Measurements from ENCODE around the gene ERG.

Gene ERG

DNA sequence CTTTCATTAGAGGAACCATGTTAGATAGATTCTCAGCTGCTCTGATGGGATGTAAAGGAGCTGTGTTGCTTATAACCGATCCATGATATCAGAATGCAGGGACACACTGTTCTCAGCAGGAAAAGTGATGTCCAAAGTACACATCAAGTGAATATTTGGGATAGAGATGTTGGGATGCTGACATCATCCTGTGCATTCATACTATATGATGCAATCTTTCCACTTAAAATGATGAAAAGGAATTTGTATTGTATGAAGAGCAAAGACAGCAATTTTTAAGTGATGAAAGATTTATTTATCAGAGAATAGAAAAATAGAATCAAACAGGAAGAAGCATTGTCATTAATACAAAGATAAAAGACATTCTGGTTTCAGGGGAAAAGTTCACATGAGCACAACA, 110.1 kb downstream of the ERG start:
- Histone ChIP-seq H3K36me3 (ENCODE audit: control insufficient read depth, insufficient read depth, low read length) (no peaks in the 10 kb centered on the region), H3K4me3 (replicated peaks; ENCODE audit: low read depth, low read length) (no peak overlapping the region), H3K27me3 (replicated peaks; ENCODE audit: control insufficient read depth, insufficient read depth, low read length) (no peaks in the 10 kb centered on the region; the same call in 1 of the 2 replicates)
- no peak for DNase-seq (ENCODE audit: extremely low read depth, insufficient read length)
- TF ChIP-seq CTCF (IDR thresholded peaks at IDR 0.05; ENCODE audit: insufficient read depth, low read length, poor library complexity, severe bottlenecking) = no peak

- no peak for DNase-seq (ENCODE audit: extremely low read depth, insufficient read length)
- no peaks in the 10 kb centered on the region for H3K36me3 ChIP-seq (ENCODE audit: control insufficient read depth, insufficient read depth, low read length)
- no peak overlapping the region for H3K4me3 ChIP-seq (replicated peaks; ENCODE audit: low read depth, low read length)
Measured at GRCh38 chr21:38386967-38387366, 111.3 kb downstream of the ERG start.

GRCh38 chr21:38385427-38386175, 112.7 kb downstream of the ERG start:
- H3K36me3 ChIP-seq (ENCODE audit: control insufficient read depth, insufficient read depth, low read length) = no peaks in the 10 kb centered on the region

More at GRCh38 chr21:38386967-38387366, 111.3 kb downstream of the ERG start:
- no peak for TF ChIP-seq CTCF (IDR thresholded peaks at IDR 0.05; ENCODE audit: insufficient read depth, low read length, poor library complexity, severe bottlenecking)
- no peaks in the 10 kb centered on the region; the same call in 1 of the 2 replicates for H3K27me3 ChIP-seq (replicated peaks; ENCODE audit: control insufficient read depth, insufficient read depth, low read length)

GRCh38 chr21:38384675-38385426, 113.4 kb downstream of the ERG start:
- no peaks in the 10 kb centered on the region; the same call in 1 of the 2 replicates for H3K27me3 ChIP-seq (replicated peaks; ENCODE audit: control insufficient read depth, insufficient read depth, low read length)
- no peak for DNase-seq (ENCODE audit: extremely low read depth, insufficient read length)
- no peak overlapping the region for H3K4me3 ChIP-seq (replicated peaks; ENCODE audit: low read depth, low read length)
- H3K36me3 ChIP-seq (ENCODE audit: control insufficient read depth, insufficient read depth, low read length) = no peaks in the 10 kb centered on the region
- no peak for TF ChIP-seq CTCF (IDR thresholded peaks at IDR 0.05; ENCODE audit: insufficient read depth, low read length, poor library complexity, severe bottlenecking)

More at GRCh38 chr21:38385427-38386175, 112.7 kb downstream of the ERG start:
- Histone ChIP-seq H3K4me3 (replicated peaks; ENCODE audit: low read depth, low read length) (no peak overlapping the region), H3K27me3 (replicated peaks; ENCODE audit: control insufficient read depth, insufficient read depth, low read length) (no peaks in the 10 kb centered on the region; the same call in 1 of the 2 replicates)
- TF ChIP-seq CTCF (IDR thresholded peaks at IDR 0.05; ENCODE audit: insufficient read depth, low read length, poor library complexity, severe bottlenecking) = no peak
- DNase-seq (ENCODE audit: extremely low read depth, insufficient read length) = no peak

DNA sequence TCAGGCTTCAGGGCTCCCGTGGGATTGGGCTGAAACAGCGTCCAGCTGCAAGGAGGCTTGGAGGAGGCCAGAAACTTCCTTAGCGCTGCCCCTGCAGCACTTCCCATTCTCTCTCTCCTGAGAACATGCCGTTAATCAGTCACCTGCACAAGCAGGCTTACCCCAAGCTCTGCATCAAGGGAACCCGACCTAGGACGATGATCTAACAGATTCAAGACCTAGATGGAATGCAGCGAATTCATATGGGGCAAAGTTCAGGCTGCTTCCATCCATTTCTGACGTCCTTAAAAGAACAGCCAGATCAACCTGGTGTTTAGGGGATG, 114.1 kb downstream of the ERG start:
- DNase-seq (ENCODE audit: extremely low read depth, insufficient read length) = no peak
- Histone ChIP-seq H3K27me3 (replicated peaks; ENCODE audit: control insufficient read depth, insufficient read depth, low read length) (no peaks in the 10 kb centered on the region; the same call in 1 of the 2 replicates), H3K36me3 (ENCODE audit: control insufficient read depth, insufficient read depth, low read length) (no peaks in the 10 kb centered on the region), H3K4me3 (replicated peaks; ENCODE audit: low read depth, low read length) (no peak overlapping the region)
- no peak for TF ChIP-seq CTCF (IDR thresholded peaks at IDR 0.05; ENCODE audit: insufficient read depth, low read length, poor library complexity, severe bottlenecking)

Data from GM06990 (cell line).